GM20000 (cell line): Measurements from ENCODE around the gene PSORS1C1.

Experiments
- DNase-seq: peaks from one replicate; pipeline ENCODE4 v3.0.0; 2012; ENCODE audit warnings: low spot score
- CTCF ChIP-seq: IDR thresholded peaks from 2 replicates; pipeline ENCODE4 v1.5.1; 2012; ENCODE audit warnings: mild to moderate bottlenecking, control low read depth; ENCODE audit errors: extremely low read depth, missing control alignments

Gene PSORS1C1

GRCh38 chr6:31142361-31142761 is 27.8 kb downstream of the PSORS1C1 start:
- no peak for DNase-seq
- TF ChIP-seq CTCF = no peak

- no peak for DNase-seq
- no peak for TF ChIP-seq CTCF
Measured at GRCh38 chr6:31143148-31143547, 28.5 kb downstream of the PSORS1C1 start.

- TF ChIP-seq CTCF = no peak
- no peak for DNase-seq
Measured at GRCh38 chr6:31144296-31144969, 29.8 kb downstream of the PSORS1C1 start.

GRCh38 chr6:31144970-31145340 is 30.4 kb downstream of the PSORS1C1 start:
- no peak for DNase-seq
- TF ChIP-seq CTCF = no peak

GRCh38 chr6:31145386-31145785 is 30.8 kb downstream of the PSORS1C1 start:
- TF ChIP-seq CTCF = no peak
- DNase-seq = no peak

GRCh38 chr6:31149827-31150447 is 35.3 kb downstream of the PSORS1C1 start:
- no peak for DNase-seq
- no peak for TF ChIP-seq CTCF

GRCh38 chr6:31152781-31153180 is 38.2 kb downstream of the PSORS1C1 start:
- no peak for DNase-seq
- TF ChIP-seq CTCF = no peak
